Measurements from ENCODE around the gene F11R. TPM values are rescaled to one million over a fixed set of nuclear protein-coding genes. Genes with fewer than 3 reads are reported as not detected.

Gene F11R
- total RNA-seq, 3 donors from 2014 or later (not counting 1 experiment from before 2014, with no cell fraction given): 27.8 to 34.6 (median 30.2) TPM

DNA sequence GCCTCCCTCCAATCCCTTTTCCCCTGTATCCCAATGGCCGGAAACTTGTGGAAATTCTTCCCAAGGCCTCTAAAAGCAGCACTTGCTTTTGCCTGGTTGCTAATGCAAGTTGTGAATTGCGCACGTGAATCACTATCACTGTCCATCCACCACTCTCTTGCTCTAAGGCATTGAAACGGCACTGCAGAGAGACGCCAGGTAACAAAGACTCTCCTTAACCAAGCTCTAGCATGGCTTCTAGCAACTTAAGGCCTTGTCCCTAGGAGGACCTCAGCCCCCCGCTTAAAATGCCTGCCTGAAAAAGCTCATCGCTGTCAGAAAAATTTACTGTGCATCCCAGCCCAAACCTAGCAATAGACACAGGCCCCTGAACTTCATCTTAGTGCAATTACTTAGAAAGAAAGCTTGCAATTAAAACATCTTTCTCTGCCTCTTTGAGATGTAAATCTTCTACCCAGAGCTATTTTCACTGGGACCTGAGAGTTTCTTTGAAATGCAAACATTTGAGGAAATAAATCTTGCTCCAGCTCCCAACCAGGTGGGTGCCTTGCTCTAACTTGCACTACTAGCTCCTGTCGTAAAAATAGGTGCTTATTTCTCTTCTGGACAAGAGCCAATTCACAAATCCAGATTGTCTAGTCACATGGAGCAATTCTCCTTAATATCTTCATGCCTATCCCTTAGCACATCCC lies 33.4 kb downstream of the F11R start:
- H3K4me3 ChIP-seq (ENCODE audit: low read length): no peak overlapping the region
- intact Hi-C loops (cut with micrococcal nuclease): no loop called here

DNA sequence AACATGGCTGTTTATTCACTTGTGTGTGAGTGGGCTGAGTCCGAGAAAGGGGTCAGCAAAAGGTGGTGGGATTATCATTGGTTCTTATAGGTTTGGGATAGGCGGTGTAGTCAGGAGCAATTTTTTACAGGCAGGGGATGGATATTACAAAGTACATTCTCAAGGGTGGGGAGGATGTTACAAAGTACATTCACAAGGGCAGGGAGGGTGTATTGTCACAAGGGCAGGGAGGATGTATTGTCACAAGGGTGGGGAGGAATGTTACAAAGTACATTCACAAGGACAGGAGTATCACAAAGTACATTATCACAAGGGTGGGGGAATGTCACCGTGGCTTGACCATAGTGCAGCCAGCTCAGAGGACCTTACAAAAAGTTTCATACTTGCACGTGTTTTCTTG lies 35.2 kb downstream of the F11R start:
- no peak for ATAC-seq
- Mint-ChIP-seq H3K27ac (no peak overlapping the region), H3K4me3 (no peak overlapping the region), H3K9me3 (no peaks in the 10 kb centered on the region), H3K27me3 (ENCODE audit: low read depth in 2 of 2) (peaks cover 26 to 27% of the 10 kb centered on the region in 2 donors), H3K4me1 (peaks cover 0 to 11% of the 10 kb centered on the region in 2 donors), H3K36me3 (no peaks in the 10 kb centered on the region)
- WGBS (ENCODE audit: insufficient coverage): 94% methylated on average over 4 of the region's 4 CpGs
- Histone ChIP-seq H3K27ac (ENCODE audit: low read length) (no peak overlapping the region), H3K4me3 (ENCODE audit: low read length) (no peak overlapping the region), H3K27me3 (ENCODE audit: control insufficient read depth, insufficient read depth, low read length) (peaks cover 9% of the 10 kb centered on the region), H3K4me1 (ENCODE audit: control insufficient read depth, insufficient read depth, low read length) (peaks cover 17% of the 10 kb centered on the region), H3K36me3 (ENCODE audit: control insufficient read depth, insufficient read depth, low read length) (no peaks in the 10 kb centered on the region), H3K9me3 (ENCODE audit: control insufficient read depth, insufficient read depth, low read length) (no peaks in the 10 kb centered on the region)
- intact Hi-C loops (cut with micrococcal nuclease): no loop called here
- no peak for DNase-seq
- TF ChIP-seq, protein P1, sequence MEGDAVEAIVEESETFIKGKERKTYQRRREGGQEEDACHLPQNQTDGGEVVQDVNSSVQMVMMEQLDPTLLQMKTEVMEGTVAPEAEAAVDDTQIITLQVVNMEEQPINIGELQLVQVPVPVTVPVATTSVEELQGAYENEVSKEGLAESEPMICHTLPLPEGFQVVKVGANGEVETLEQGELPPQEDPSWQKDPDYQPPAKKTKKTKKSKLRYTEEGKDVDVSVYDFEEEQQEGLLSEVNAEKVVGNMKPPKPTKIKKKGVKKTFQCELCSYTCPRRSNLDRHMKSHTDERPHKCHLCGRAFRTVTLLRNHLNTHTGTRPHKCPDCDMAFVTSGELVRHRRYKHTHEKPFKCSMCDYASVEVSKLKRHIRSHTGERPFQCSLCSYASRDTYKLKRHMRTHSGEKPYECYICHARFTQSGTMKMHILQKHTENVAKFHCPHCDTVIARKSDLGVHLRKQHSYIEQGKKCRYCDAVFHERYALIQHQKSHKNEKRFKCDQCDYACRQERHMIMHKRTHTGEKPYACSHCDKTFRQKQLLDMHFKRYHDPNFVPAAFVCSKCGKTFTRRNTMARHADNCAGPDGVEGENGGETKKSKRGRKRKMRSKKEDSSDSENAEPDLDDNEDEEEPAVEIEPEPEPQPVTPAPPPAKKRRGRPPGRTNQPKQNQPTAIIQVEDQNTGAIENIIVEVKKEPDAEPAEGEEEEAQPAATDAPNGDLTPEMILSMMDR (IDR thresholded peaks at IDR 0.05): no peak

More for the DNA sequence above, 33.4 kb downstream of the F11R start:
- peaks cover 10 to 11% of the 10 kb centered on the region in 2 donors for H3K27me3 Mint-ChIP-seq (ENCODE audit: low read depth in 2 of 2)
- H3K9me3 ChIP-seq (ENCODE audit: control insufficient read depth, insufficient read depth, low read length): no peaks in the 10 kb centered on the region
- H3K9me3 Mint-ChIP-seq: no peaks in the 10 kb centered on the region
- no peak overlapping the region for H3K27ac ChIP-seq (ENCODE audit: low read length)
- peaks cover 0 to under 1% of the 10 kb centered on the region in 2 donors for H3K4me1 Mint-ChIP-seq
- no peaks in the 10 kb centered on the region for H3K36me3 ChIP-seq (ENCODE audit: control insufficient read depth, insufficient read depth, low read length)
- DNase-seq (no peak), ATAC-seq (no peak)
- H3K4me1 ChIP-seq (ENCODE audit: control insufficient read depth, insufficient read depth, low read length): peaks cover 7% of the 10 kb centered on the region
- no peaks in the 10 kb centered on the region for H3K36me3 Mint-ChIP-seq
- TF ChIP-seq, protein P1 (IDR thresholded peaks at IDR 0.05): no peak
- no peaks in the 10 kb centered on the region for H3K27me3 ChIP-seq (ENCODE audit: control insufficient read depth, insufficient read depth, low read length)
- 91% methylated on average over 8 of the region's 8 CpGs for WGBS (ENCODE audit: insufficient coverage)
- no peak overlapping the region for H3K4me3 Mint-ChIP-seq
- no peak overlapping the region for H3K27ac Mint-ChIP-seq

DNA sequence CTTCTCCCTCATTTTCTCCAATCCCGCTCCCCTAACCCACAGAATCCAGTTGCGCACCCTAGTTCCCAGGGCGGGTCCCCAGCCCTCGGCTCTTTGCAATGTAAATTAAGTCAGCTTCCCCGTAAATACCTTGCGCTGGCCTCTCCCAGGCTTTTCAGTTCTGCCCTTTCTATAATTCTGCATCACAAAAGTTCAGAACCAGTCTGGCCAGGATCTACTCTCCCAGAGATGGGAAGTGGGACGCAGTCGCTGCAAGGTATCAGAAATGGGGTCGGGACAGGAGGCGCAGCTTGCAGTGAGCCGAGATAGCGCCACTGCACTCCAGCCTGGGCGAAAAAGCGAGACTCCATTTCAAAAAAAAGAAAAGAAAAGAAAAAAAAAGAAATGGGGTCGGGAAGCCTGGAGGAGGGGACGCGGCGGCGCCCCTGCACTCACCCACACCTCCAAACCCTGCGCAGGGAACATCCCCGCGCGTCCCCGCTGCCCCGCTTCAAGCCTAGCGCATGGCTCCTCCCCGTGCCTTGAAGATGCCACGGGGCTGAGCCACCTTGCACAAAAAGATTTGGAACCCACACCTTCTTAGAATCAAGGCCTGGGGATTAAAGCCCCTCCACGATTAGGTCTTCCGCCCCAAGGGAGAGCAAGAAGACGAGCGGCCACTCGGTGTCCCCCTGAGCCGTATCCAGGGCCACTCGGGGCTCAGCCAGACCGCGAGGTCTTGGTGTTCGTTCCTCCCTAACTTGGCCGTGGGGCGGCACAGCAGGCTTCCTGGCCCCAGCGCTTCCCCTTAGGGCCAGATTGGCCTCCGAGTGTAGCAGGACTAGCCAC lies 39.2 kb downstream of the F11R start:
- Mint-ChIP-seq H3K36me3 (no peaks in the 10 kb centered on the region), H3K4me1 (peaks cover 0 to 11% of the 10 kb centered on the region in 2 donors), H3K4me3 (no peak overlapping the region), H3K27me3 (ENCODE audit: low read depth in 2 of 2) (peaks cover 31 to 36% of the 10 kb centered on the region in 2 donors), H3K27ac (no peak overlapping the region), H3K9me3 (no peaks in the 10 kb centered on the region)
- 5% methylated on average over 42 of the region's 42 CpGs for WGBS (ENCODE audit: insufficient coverage)
- Histone ChIP-seq H3K9me3 (ENCODE audit: control insufficient read depth, insufficient read depth, low read length) (no peaks in the 10 kb centered on the region), H3K4me1 (ENCODE audit: control insufficient read depth, insufficient read depth, low read length) (peaks cover 10% of the 10 kb centered on the region), H3K27ac (ENCODE audit: low read length) (no peak overlapping the region), H3K27me3 (ENCODE audit: control insufficient read depth, insufficient read depth, low read length) (peaks cover 9% of the 10 kb centered on the region), H3K4me3 (ENCODE audit: low read length) (no peak overlapping the region), H3K36me3 (ENCODE audit: control insufficient read depth, insufficient read depth, low read length) (no peaks in the 10 kb centered on the region)
- DNase-seq (peak in 1 of 2 donors; percentile 34), ATAC-seq (peak in 1 of 3 donors; percentile 48)
- TF ChIP-seq, protein P1 (IDR thresholded peaks at IDR 0.05): no peak
- intact Hi-C loops (cut with micrococcal nuclease): no loop called here

Data from natural killer cell (primary cell).